Fibroblast of skin of left biceps (primary cell): ENCODE data around the gene SNX25.
A peak's percentile ranks its signal among the peaks of the same experiment; 100 is the strongest.
"Not testable (repeated sequence)": the region's sequence is repeated elsewhere in the genome, so short reads cannot be mapped to it uniquely, and the experiment has no call there.

Experiments used
- DNase-seq, 2 experiments: peaks; one replicate each; pipeline ENCODE4 v3.0.0-alpha.2; 2013; ENCODE audit warnings: low read depth in 2 of 2

SNX25 gene

DNA sequence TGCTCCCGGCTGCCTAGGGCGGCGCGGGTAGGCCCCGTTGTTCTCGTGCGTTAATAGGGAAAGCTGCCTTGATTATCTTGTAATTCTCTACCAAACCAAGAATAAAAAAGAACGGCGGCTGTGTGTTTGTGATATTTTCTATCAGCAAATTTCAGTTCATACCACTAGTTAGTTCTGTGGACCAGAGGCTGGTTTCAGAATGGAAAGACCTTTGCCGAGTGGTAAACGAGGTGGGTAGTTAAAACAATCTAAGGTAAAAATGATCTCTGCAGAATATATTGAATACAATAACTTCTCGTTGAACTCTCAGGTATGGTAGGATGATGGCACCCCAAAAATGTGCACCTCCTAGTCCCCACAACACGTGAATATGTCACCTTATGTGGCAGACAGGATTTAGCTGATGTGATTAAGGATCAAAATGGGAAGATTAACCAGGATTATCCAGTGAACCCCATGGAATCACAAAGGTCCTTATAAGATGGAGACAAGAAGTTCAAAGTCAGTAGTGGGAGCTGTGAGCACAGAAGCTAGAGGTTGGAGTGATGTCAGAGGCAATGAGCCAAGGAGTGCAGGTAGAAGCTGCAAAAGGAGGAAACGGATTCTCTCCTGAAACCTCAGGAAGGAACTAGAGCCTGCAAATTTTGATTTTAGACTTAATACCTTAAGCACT, 5.0 kb upstream of the SNX25 start:
- DNase-seq: no peak

DNA sequence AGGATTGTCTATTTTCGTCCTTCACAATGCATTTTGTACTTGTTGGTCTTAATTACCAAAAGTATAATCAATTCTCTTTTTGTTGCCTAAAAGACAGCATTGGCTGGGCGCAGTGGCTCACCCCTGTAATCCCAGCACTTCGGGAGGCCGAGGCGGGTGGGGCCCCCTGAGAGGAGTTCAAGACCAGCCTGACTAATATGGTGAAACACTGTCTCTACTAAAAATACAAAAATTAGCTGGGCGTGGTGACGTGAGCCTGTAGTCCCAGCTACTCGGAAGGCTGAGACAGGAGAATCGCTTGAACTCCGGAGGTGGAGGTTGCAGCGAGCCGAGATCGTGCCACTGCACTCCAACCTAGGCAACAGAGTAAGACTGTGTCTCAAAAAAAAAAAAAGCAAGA, 4.3 kb upstream of the SNX25 start:
- DNase-seq: not testable (repeated sequence)

DNA sequence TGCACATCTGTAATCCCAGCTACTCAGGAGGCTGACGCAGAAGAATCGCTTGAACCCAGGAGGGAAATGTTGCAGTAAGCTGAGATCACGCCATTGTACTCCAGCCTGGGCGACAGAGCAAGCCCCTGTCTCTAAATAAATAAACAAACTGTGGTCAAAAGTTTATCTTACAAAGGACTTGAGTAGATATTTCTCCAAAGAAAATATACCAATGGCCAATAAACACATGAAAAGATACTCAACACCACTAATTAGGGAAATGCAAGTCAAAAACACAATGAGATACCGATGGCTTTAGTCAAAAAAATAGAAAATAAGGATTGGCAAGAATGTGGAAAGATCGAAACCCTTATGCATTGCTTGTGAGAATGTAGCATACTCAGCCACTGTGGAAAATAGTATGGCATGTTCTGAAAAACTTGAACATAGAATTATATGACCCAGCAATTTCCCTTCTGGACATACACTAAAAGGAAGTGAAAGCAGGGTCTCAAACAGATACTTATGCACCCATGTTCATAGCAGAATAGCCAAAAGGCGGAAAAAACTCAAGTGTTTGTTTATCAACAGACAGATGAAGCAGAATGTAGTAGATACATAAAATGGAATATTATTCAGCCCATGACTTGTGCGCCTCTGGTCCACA, 3.6 kb upstream of the SNX25 start:
- DNase-seq: no peak

GRCh38 chr4:185207466-185207865, 1.9 kb upstream of the SNX25 start:
- no peak for DNase-seq

DNA sequence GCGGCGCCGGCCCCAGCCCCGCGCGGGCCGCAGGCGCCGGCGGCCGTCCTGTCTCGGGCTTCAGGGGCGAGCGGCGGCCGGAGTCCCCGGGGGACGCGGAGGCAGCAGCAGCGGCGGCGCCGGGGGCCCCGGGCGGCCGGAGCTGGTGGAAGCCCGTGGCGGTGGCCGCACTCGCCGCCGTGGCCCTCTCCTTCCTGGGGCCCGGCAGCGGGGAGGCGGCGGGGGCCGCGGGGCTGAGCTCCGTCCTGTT, 379 bp downstream of the SNX25 start:
- DNase-seq: not testable (repeated sequence)

DNA sequence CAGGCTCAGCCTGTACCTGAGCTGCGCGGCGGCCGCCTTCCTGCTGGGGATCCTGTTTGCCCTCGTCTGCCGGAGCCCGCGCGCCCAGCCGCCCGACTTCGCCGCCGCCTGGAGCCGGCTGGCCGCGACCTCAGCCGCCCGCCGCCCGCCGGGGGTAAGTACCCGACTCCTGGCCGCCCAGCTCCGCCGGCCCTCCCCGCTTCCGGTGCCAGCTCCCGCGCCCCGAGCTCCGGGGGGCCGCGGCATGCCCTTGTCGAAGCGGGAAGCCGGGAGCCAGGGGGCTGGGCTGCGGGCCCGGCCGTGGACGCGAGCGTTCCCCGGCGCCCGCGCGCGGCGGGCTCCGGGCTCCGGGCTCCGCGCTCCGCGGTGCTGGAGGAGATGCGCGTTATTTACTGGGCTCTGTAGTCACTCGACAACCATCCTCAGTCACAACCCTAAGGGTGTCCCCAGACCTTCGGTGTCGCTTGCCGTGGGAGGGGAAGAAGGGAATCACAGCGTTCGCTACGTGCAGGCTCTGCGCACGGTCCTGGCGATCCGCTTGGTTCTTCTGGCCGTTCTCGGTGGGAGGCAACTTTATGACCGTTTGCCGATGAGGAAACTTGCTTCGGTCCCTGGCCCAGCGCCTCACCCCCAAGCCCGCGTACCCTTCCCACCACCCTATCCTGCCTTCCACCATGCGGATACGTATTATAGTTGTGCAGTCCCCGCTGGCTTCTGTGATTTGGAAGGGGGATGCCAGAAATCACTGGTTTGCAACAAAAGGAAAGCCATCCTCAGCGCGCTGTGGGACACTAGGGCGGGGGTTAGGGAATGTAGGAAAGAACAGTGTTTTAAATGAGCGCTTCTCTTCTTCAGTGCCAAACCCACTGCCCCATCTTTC, 944 bp downstream of the SNX25 start:
- DNase-seq: no peak

DNA sequence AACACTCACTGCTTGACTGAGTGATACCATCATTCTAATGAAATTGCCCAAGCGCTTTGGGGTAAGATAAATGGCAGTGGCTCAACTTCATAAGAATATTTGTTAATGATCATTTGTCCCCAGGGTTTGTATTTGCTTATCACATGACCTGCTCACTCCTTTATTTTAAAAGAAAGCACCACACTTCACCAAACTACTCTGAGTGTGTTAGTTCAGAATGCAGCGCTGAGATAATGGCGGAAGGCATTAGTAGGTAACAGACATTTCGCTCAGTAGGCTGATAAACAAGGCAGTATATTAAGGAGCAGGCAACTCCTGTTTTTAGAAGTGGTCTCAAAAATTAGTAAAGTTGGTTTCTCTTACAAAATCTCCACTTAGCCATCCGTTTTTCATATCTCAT, 1.6 kb downstream of the SNX25 start:
- no peak for DNase-seq

- no peak for DNase-seq
These were observed 2.2 kb downstream of the SNX25 start for GRCh38 chr4:185211641-185212040.

GRCh38 chr4:185212581-185212980, 3.2 kb downstream of the SNX25 start:
- DNase-seq: no peak

DNA sequence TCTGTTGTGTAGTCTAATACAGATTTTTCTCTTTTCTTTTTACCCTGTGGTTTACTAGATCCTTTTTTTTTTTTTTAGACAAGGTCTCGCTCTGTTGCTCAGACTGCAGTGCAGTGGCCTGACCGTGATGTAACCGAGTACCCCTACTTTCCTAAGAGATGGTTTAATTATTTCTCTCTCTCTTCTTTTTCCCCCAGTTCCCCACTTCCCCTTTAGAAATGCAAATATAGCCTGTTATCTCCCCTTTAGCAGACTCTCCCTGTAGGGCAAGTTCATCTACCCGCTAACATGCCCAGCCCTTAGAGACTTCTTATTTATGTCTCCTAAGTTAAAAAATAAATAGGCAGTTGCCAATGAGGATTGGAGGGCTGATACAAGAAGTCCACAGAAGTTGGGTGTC, 4.5 kb downstream of the SNX25 start:
- no peak for DNase-seq

DNA sequence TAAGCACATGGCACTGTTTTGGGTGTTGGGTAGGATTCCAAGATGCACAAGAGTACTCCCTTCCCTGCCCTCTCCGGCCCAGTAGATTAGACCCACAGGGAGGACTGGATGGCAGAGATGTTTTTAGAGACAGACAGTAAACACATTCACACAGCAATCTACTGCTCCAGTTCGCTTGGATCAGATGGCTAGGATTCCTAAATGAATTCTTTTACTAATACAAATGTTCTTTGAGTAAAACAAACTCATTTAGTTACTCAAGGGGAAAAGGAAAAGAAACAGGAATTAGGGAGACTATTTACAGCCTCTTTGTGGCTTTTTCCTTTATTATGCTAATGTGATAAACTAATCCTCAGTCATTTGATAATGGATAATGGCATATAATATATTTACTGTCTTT, 5.9 kb downstream of the SNX25 start:
- DNase-seq: no peak

DNA sequence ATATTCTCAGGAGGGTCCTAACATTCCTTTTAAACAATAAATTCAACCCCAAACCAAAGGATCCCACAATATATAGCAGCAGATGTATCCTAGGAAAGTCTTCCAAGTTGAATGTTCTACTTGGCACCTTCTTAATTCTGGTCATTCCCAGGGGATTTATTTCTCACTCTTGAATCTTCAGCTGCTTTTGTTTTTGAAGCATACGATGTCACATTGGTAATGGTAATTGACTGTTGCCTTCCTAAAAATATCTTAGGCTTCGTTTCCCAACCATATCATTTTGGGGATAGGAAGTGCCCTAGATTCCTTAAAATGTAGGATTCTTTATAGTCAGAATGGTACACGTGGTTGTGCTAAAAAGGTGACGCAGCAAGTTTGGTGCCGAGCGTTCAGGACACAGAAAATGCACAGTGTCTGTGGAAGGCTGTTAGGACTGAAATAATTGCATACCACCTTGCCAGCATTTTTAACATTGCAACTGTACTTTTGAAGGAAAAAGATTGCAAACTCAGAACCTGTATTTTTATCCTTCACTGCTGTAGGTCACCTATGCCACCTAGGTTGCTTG, 8.1 kb downstream of the SNX25 start:
- no peak for DNase-seq

DNA sequence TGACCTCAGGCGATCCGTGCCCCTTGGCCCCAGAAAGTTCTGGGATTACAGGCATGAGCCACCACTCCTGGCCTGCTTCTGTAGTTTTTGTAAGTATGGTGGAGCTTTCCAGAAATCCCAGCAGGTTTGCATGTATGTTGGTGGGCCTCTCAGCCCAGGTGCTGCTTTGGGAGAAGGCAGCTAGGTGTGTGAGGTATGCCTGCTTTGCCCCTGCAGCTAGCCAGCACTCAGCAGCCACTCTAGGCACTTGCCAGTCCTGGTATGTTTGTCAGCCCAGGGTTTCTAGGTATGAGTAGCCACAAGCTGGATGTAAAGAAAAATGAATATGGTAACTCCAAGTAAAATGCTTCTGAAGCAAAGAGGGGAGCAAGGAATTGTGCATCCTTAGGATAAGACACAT, 8.9 kb downstream of the SNX25 start:
- DNase-seq: no peak

GRCh38 chr4:185219551-185220344, 10.3 kb downstream of the SNX25 start:
- DNase-seq: peak; percentile 75 to 80

- no peak for DNase-seq
These were observed 12.1 kb downstream of the SNX25 start for GRCh38 chr4:185221491-185221890.

DNA sequence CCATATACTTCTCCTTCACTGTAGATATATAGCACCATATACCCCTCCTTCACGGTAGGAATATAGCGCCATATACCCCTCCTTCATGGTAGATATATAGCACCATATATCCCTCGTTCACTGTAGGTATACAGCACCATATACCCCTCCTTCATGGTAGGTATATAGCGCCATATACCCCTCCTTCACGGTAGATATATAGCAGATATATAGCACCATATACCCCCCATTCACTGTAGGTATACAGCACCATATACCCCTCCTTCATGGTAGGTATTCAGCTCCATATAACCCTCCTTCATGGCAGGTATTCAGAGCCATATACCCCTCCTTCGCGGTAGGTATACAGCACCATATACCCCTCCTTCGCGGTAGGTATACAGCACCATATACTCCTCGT, 12.5 kb downstream of the SNX25 start:
- DNase-seq: no peak

GRCh38 chr4:185222598-185222997, 13.2 kb downstream of the SNX25 start:
- DNase-seq: no peak

GRCh38 chr4:185224597-185224996, 15.2 kb downstream of the SNX25 start:
- DNase-seq: no peak

GRCh38 chr4:185225940-185226339, 16.5 kb downstream of the SNX25 start:
- DNase-seq: no peak

GRCh38 chr4:185227131-185227551, 17.7 kb downstream of the SNX25 start:
- DNase-seq: no peak

DNA sequence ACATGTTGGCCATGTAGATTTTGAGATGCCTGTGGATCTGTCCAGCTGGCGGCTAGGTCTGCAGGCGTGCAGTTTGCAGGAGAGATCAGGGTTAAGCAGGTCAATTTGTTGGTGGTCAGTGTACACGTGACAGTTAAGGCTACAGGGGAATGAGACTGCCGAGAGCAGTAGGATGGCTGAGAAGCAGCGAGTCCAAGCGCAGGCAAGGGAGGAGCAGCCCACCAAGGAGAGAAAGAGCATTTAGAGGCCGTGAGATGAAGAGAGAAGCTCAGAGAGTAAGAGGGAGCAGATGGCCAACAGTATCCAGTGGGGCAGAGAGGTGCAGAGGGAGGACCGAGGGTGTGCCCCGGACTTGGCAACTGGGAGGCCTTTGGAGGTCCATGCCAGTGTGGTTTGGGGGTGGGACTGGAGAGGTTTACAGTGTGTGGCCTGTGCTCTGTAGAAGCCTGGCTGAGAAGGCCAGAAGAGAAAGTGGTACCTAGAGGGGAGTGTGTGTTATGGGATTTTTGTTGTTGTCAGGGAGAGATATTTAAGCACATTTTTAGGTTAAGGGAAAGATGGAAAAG, 18.4 kb downstream of the SNX25 start:
- no peak for DNase-seq
